GM19099 (cell line): ENCODE data around the gene FCGR3A.
A peak's percentile ranks its signal among the peaks of the same experiment; 100 is the strongest.
"Not testable (repeated sequence)": the region's sequence is repeated elsewhere in the genome, so short reads cannot be mapped to it uniquely, and the experiment has no call there.

ENCODE experiments used
- POLR2A ChIP-seq: IDR thresholded peaks from 3 replicates; pipeline ENCODE4 v1.6.1; 2011; ENCODE audit warnings: low read depth; ENCODE audit not compliant: insufficient read length; ENCODE audit errors: extremely low read depth

The FCGR3A gene

DNA sequence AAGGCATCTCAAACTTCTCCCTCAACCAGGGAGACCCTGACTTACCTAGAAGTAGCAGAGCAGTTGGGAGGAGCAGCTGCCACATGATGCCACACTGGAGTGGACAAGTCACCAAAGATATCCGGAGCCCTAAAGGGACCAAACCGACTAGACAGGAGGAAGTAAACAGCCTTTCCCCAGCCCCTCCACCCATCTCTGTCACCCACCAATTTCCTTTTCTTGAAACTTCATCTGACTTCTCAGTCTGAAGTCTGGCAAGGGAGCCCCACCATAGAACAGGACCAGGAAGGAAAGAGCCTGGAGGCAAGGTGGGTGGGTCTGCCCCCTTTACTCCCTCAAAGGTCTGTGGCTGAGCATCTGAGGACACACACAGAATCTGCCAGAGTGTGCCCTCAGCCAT, at the start of gene FCGR3A:
FCGR3A (minus strand) TSS at position 167 of the 400 bp plus-strand sequence; CDS start at position 85, 82 bp downstream.
- no peak for TF ChIP-seq POLR2A

DNA sequence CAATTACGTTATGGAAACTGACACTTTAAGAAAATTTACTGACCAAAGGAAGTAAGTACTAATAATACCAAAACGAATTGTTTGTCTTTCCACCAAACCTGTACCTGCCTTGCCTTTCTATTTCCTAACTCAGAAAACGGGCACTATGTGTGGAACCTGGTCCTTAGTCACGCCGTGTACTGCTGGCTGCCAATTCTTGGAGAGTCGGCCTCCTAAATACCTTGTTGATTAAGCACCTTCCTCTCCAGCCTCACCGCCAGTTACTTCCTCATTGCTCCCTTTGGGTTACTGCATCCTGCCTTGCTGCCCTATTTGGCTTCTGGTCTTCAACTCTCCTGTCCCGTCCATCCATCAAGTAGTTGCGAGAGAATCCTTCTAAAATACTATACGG, 9.1 kb downstream of the FCGR3A start:
- TF ChIP-seq POLR2A = peak; percentile 3

DNA sequence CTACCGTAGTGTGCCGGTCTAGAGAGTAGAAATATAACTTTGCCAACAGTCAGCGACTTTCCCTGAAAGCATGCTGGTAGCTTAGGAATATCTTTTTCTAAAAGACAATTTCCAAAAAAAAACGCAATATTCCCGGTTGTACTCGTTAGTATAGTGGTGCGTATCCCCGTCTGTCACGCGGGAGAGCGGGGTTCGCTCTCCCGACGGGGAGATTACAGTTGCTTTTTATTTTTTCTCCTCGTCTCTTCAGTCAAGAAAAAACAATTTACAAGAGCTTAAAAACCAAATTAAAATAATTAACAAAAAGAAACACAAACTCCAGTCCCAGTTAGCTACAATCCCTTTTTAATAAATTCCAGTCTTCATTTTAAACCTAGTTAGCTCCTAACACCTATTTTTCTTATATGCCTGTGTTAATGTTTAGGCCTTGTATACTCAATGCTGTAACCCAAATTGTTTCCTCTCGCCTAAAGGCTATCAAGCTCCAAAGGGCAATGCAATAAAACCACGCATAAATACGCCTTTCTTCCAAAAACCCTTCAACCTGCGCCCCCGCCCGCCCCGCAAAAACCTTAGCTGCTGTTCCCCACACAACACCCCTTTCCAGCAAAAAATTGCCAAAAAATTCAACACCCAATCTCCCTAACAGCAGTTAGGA, 17.5 kb downstream of the FCGR3A start:
- TF ChIP-seq POLR2A = no peak

DNA sequence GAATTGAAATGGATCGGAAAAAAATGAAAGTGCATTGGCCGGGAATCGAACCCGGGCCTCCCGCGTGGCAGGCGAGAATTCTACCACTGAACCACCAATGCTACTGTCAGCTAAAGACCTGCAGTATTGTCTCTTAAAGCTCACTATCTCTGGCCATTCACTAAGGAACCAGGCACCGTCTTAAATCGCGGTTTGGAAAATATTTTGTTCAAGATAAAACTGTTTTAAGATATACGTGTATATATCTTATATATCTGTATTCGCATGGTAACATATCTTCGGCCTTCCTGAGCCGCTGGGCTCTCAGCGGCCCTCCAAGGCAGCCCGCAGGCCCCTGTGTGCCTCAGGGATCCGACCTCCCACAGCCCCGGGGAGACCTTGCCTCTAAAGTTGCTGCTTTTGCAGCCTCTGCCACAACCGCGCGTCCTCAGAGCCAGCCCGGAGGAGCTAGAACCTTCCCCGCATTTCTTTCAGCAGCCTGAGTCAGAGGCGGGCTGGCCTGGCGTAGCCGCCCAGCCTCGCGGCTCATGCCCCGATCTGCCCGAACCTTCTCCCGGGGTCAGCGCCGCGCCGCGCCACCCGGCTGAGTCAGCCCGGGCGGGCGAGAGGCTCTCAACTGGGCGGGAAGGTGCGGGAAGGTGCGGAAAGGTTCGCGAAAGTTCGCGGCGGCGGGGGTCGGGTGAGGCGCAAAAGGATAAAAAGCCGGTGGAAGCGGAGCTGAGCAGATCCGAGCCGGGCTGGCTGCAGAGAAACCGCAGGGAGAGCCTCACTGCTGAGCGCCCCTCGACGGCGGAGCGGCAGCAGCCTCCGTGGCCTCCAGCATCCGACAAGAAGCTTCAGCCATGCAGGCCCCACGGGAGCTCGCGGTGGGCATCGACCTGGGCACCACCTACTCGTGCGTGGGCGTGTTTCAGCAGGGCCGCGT, 25.5 kb downstream of the FCGR3A start, which contains the start of gene HSPA6:
HSPA6 (plus strand) TSS at position 724 of the 925 bp plus-strand sequence; CDS start at position 843, 119 bp downstream.
- not testable (repeated sequence) for TF ChIP-seq POLR2A

DNA sequence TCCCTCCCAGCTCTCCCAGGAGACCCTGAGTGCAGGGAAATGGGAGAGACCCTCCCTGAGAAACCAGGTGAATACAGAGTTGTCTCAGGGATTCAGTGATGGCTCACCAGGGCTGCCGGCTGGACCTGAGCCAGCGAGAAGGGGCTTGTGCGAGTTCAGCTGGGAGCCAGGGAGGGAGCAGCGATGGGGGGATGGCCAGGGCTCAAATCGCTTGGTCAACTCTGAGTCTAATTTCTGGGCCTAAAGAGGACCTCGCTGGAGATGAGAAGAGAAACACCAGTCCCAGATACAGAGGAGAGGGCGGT, 37.9 kb downstream of the FCGR3A start:
- no peak for TF ChIP-seq POLR2A

DNA sequence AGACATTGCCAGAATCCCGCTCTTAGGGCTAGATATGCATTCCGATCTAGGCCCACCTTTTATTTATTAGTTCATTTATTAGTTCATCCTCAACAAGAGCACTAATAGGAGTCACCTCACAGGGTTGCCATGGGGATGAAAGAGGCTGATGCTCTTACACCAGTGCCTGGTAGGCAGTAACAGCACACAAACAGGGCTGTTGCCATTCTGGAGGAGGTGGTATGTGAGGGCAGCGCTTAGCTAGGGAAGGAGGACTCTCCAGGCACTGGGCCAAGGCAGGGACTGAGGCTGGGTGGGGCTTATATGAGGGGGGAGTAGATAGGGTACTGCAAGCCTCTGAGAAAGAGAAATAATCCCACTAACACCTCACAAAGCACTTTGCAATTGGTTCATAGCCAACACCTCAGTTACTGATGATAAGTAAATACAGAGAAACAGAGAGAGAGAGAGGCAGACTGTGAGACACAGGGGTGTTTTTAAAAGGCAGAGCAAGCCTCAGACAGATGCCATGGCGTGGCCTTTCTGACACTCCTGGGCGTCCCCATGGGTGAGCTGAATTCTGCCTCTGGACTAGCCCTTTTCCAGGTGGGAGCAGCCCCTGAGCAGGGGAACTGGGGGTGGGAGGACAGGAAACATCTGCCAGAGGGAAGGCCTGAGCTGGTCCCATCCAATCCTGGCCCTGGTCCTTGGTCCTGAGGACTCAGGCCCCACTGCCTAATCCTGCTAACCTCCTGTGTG, 38.4 kb downstream of the FCGR3A start:
- no peak for TF ChIP-seq POLR2A

DNA sequence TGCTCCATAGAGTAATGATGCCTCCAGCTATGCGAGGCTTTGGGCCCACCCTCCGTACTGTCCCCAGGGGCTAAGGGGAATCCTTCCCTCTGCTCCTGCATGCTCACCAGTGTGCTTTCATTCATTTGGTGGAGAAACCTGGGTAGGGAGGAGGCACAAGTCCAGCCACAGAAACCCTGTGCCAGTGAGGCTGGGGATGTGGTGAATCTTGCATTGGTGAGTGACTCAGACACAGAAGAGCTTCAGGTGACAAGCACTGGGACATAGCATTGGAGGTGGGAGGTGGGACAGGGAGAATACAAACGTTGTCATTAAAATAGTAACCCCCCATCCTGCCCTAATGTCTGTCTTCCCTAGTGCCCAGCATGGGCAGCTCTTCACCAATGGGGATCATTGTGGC, 39.1 kb downstream of the FCGR3A start:
- TF ChIP-seq POLR2A = no peak

DNA sequence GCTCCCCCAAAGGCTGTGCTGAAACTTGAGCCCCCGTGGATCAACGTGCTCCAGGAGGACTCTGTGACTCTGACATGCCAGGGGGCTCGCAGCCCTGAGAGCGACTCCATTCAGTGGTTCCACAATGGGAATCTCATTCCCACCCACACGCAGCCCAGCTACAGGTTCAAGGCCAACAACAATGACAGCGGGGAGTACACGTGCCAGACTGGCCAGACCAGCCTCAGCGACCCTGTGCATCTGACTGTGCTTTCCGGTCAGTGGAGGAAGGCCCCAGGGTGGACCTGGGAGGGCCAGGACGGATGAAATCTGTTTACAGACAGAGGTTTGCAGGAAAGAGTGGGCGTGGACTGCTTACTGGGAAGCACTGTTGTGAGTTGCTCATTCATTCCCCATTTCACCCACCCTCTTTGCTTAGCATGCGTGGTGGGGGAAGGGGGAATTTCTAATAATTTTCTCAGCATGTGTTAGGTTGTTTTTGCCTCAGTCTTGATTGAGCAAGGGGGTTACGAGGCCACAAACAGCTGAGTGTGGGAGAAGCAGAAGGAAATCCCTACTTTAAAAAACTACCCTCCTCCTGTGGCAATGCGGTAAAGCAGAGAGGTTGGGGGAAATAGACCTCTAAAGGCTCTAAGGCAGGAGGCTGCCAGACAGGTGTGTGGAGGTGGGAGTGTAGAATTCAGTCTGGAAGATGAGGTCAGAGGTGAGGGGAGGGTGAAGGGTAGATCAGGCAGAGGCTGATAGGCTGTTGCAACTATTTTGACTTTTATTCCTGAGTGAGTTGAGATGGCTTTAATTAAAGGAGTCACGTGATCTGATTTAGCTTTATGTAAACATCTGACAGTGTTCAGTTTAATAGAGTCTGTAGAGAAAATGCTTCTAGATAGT, 43.0 kb downstream of the FCGR3A start:
- TF ChIP-seq POLR2A = no peak

DNA sequence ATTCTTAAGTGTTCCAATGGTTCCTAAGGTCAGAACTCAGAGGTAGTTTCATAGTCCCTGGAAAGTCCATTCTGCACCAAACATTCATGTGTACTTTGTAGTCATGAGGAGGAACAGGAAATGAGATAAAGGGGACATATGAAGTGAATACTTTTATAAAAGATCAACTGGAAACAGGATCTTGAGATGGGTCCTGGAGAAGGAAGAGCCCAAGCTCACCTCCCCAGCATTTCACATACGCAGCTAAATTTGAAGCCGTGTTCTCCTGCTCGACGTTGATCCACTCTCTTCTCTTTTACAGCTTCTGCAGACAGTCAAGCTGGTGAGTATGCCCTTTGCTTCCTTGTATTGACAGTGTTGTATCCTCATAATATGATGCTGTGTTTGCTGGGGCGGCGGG, 43.9 kb downstream of the FCGR3A start:
- TF ChIP-seq POLR2A = no peak

DNA sequence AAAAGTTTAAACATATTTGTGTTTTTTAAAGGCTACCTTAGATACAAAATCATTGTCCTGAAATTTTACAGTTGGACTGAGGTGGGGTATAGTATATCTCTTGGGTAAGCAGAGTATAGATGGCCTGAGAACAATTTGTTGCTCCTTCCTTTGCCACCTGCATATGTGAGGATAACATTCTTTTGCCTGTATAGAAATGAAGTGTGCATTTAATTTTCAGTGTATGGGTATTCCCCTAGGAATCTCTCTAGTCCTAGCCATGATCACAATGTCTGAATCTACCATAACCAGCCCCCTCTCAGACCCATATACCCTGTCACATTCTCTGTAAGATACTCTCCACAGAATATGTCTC, 46.2 kb downstream of the FCGR3A start:
- no peak for TF ChIP-seq POLR2A

DNA sequence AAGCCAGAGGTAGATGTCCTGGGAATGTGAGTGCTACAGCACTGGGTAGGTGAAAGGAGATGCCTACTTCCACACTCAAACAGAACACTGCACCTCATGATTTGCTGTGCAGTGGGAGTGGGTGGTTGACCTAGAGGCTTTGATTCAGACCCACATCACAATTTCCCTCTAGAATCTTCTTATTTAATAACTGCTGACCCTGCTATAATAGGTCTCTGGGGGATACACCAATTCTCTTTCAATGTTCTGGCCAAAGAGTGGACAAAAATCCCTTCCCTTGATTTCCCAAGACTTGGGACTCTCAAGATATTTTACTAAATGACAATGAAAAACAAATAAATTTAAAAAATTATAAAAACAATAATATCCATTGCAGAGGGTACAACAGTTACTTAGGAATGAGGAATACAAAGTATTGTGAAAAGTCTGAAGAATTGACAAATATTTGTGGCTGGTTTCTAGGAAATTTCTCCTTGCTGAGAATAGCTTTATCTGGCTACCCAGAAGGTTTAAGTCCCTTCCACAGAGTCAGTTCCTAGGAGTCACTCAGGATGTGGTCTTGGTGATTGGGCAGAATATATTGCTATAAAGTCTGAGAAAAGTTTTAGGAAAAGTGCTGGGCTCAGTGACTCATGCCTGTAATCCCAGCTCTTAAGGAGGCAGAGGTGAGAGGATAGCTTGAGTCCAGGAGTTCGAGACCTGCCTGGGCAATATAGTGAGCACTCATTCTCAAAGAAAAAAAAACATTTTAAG, 46.8 kb downstream of the FCGR3A start:
- no peak for TF ChIP-seq POLR2A

DNA sequence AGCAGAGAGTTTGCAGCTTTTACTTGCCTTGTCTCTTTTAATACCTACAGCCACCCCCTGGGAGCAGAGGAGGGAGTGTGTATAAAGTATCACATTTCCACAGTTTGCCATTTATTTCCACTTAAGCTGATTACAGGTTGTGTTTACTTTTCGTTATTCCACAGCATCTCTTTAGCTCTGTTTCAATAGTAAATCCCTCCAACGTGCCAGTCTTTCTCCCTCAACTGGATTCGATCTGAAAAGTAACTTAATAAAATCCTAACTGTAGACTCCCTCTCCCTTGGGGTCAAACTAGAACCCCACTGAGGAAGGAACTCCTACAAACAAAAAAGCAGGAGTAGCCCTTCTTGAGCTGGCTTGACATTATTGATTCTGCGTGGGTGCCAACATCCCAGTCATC, 47.4 kb downstream of the FCGR3A start:
- no peak for TF ChIP-seq POLR2A

DNA sequence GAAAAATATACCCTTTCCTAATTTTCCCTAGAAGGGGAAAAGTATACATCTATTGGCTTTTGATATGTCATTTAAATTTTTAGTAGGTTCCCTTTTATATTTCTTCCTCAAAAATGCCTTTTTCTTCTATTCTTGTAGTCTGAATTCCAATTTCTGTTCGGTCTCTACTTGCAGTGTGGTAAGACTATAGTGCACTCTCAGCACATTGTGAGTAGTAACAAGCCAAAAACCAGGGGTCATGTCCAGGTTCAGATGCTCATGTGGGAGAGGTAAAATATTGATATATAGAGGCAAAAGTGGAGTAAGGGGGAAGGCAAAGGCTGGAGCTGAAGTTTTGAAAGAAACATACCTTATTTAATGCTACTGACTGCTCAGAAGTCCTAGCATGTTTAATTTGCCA, 48.4 kb downstream of the FCGR3A start:
- no peak for TF ChIP-seq POLR2A
